GM20431 (cell line): Measurements from ENCODE around the gene ASIC3.
"Not testable (repeated sequence)": the region's sequence is repeated elsewhere in the genome, so short reads cannot be mapped to it uniquely, and the experiment has no call there.

Source experiments
- in situ Hi-C: fragments of 300-500 bp; cut with MseI, MboI; formaldehyde crosslinking; loops from one replicate; pipeline ENCODE4 v1.15.0; 2020; ENCODE audit warnings: low sequenced_read_pairs; ENCODE audit not compliant: unreplicated experiment

The ASIC3 gene

GRCh38 chr7:151013356-151013732 is 35.0 kb upstream of the ASIC3 start:
- in situ Hi-C loops, result no loop called here

DNA sequence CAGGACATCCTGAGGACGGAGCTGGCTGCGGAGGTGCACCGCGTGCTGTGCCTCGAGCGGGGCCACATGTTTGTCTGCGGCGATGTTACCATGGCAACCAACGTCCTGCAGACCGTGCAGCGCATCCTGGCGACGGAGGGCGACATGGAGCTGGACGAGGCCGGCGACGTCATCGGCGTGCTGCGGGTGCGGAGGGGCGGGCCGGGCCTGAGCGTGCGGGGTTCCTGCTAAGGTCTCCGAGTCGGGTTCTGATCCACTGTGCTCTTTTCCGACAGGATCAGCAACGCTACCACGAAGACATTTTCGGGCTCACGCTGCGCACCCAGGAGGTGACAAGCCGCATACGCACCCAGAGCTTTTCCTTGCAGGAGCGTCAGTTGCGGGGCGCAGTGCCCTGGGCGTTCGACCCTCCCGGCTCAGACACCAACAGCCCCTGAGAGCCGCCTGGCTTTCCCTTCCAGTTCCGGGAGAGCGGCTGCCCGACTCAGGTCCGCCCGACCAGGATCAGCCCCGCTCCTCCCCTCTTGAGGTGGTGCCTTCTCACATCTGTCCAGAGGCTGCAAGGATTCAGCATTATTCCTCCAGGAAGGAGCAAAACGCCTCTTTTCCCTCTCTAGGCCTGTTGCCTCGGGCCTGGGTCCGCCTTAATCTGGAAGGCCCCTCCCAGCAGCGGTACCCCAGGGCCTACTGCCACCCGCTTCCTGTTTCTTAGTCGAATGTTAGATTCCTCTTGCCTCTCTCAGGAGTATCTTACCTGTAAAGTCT is 34.4 kb upstream of the ASIC3 start:
- in situ Hi-C loops, result no loop called here

- in situ Hi-C loops, result no loop called here
Measured at GRCh38 chr7:151014950-151015349, 33.4 kb upstream of the ASIC3 start.

GRCh38 chr7:151015967-151016366 is 32.4 kb upstream of the ASIC3 start:
- in situ Hi-C loops, result no loop called here

GRCh38 chr7:151016505-151016904 is 31.8 kb upstream of the ASIC3 start:
- in situ Hi-C loops, result no loop called here

- in situ Hi-C loops, result no loop called here
Measured at GRCh38 chr7:151016942-151017341, 31.4 kb upstream of the ASIC3 start.

GRCh38 chr7:151017370-151017952 is 30.9 kb upstream of the ASIC3 start:
- in situ Hi-C loops, result no loop called here

DNA sequence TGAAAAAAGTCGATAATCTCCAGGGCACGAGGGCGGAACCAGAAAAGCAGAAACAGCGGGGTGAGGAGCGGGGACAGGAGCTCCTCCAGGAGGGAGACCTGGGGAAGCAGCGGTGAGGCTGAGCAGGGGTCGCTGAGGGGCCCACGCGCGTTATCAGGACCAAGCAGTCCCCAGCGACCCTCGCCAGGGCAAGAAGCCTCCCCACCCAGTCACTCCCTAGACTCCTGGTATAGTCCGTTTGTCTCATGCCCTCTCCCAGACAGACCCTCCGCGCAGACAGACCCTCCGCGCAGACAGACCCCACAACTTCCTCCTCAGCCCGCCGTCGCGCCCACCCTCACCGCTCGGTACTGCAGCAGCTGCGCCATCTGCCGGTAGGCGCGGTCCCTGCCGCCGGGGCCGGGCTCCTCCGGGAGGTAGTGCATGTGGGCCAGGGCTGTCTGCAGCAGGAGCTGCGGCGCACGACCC is 30.3 kb upstream of the ASIC3 start:
- in situ Hi-C loops, result no loop called here

DNA sequence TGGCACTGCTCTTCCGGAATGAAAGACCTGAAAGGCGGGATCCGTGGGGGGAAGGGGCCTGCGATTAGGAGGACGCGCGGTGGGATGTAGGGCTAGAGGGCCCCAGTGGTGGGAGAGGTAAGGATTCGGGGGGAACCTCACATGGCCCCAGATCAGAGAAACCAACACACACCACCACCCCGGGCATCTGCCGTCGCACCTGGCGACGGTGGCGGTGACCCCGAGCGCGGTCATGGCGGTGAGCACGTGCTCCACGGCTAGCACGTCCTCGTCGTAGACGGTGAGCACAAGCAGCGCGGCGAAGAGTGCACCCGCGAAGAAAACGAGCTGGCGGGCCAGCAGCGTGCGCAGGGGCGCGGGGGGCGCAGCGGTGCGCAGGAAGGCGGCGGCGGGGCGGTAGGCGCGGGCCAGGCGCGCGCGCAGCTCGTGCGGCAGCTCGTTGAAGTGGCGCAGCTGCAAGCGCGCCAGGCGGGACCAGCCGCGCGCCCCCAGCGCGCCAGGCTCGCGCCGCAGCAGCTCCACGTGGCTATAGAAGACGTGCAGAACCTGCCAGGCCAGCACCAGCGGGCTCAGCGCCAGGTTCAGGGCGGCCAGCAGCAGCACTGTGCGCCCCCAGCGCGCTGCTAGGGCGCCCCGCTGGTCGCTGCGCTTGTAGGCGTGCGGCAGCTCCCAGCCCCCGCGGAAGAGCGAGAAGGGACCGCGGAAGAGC is 29.8 kb upstream of the ASIC3 start:
- in situ Hi-C loops, result no loop called here

DNA sequence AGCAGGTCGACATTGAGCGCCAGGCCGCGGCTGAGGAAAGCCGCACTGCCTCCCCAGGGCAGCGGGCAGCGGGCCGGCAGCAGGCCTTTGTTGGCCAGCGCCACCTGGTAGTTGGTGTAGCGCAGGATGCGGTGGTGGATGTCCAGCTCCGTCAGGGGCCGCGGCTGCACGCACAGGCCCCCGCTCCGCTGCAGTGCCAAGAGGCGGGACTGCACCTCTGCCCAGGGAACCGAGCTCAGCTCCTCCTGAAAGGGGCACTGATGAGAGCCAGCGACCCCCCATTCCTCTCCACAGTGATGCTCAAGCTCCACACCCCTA is 29.2 kb upstream of the ASIC3 start:
- in situ Hi-C loops, result no loop called here

DNA sequence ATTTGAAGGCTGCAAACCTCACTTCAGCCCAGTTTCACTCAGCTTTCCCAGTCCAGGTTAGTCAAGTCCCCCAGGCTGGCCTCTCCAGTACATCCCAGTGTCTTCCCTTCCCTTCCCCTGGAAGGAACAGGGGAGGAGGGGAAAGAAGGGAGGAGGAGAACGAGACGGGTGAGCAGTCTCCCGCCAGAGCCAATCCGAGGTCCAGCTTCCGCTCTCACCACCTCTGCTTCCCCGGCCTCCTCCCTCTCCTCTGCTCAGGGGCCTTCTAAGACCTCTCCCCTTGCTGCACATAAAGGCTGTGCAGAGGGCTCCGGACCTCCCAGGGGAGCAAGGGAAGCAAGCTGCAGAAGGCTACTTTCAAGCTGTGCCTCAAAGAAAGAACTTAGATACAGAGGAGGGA is 28.1 kb upstream of the ASIC3 start:
- in situ Hi-C loops, result no loop called here

DNA sequence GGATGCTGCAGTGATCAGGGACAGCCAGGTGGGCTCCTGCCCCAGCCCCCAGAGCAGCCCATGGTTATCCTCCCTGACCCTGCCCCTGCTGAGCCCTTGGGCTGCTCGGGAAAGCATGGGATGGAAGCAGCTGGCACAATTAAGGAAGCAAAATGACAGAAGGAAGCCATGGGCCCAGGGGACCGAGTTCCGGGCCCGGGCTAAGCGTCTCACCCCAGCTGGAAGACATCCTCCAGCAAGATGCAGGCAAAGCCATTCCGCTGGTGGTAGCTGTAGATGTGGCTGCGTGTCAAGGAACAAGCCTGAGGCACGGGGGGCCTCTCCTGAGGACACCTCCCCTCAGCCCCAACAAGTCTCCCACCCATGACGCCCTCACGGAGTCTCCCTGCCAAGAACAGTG is 25.1 kb upstream of the ASIC3 start:
- in situ Hi-C loops, result no loop called here

- in situ Hi-C loops, result no loop called here
Measured at GRCh38 chr7:151024435-151025056, 23.8 kb upstream of the ASIC3 start, which contains the start of gene ATG9B. ATG9B (minus strand) TSS chr7:151024494; CDS start chr7:151024423, 71 bp downstream.

GRCh38 chr7:151025924-151026671 is 22.2 kb upstream of the ASIC3 start:
- in situ Hi-C loops, result no loop called here

DNA sequence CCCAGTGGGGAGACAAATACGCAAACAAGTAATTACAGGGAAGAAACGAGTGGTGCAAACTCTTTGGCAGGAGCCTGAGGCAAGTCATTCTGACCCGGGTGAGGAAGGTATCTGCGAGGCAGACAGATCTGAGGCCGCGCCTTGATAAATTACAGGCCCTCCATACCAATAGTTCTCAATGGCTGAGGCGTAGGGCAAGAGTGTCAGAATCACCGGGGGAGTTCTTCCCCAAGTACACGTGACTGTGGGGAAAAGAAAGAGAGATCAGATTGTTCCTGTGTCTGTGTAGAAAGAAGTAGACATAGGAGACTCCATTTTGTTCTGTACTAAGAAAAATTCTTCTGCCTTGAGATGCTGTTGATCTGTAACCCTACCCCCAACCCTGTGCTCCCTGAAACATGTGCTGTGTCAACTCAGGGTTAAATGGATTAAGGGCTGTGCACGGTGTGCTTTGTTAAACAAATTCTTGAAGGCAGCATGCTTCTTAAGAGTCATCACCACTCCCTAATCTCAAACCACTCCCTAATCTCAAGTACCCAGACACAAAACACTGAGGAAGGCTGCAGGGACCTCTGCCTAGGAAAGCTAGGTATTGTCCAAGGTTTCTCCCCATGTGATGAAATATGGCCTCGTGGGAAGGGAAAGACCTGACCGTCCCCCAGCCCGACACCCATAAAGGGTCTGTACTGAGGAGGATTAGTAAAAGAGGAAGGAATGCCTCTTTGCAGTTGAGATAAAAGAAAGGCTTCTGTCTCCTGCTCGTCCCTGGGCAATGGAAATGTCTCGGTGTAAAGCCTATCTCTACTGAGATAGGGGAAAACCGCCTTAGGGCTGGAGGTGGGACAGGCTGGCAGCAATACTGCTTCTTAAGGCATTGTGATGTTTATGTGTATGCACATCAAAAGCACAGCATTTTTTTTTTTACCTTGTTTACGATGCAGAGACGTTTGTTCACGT is 21.3 kb upstream of the ASIC3 start:
- in situ Hi-C loops, result not testable (repeated sequence)

- in situ Hi-C loops, result not testable (repeated sequence)
Measured at GRCh38 chr7:151027728-151028130, 20.6 kb upstream of the ASIC3 start.

DNA sequence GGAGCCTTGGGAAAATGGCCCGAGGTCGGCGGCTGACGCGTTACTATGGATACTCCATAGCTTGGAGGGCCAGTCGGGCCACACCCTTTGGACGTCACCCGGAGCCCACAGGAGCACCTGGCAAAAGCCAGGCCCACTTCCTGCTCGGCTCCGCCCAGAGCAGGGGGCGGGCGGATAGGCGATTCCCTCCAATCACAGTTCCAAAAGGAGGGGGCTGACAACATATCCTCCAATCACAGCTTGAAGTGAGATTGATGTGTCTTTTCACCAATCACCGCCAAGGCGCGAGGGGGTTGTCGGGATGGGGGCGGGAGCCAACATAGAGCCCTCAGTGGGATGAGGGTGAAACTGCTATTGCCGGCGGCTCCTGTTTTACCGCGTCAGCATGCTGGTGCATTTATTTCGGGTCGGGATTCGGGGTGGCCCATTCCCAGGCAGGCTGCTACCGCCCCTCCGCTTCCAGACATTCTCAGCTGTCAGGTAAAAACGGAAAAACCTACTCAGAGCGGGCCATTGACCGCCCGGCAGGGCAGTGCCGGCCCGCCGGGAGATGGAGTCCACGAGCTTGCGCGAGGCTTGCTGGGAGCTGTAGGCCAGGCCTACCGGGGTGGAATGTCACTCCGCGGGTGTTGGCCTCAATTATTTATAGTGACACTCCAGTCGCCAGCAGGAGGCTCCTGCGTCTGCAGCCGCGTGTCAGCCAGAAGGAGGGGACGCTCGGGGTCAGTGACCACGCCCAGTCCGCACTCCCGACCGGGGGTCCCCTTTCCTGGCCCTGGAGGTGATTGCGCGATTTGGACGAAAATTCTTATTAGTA is 20.0 kb upstream of the ASIC3 start, which contains the start of gene ABCB8:
Gene ABCB8 (plus strand): TSS at position 320 of the 817 bp plus-strand sequence. CDS start 66 bp downstream, at position 386.
- in situ Hi-C loops, result no loop called here

GRCh38 chr7:151028948-151029501 is 19.3 kb upstream of the ASIC3 start:
- in situ Hi-C loops, result no loop called here
